ENCODE results near the gene CYB5R4.

CYB5R4 gene

GRCh38 chr6:83978997-83979396, 119.5 kb downstream of the CYB5R4 start:
- Histone ChIP-seq H3K36me3 (ENCODE audit: insufficient read depth, low read length) (no peaks in the 10 kb centered on the region), H3K4me1 (ENCODE audit: insufficient read depth, low read length) (peaks cover 10% of the 10 kb centered on the region), H3K9me3 (ENCODE audit: low read length) (no peaks in the 10 kb centered on the region), H2AFZ (ENCODE audit: low read depth, low read length) (no peak overlapping the region), H3K27me3 (ENCODE audit: insufficient read depth, low read length) (no peaks in the 10 kb centered on the region), H3K4me3 (ENCODE audit: low read length) (no peak overlapping the region)

GRCh38 chr6:83984411-83984810, 124.9 kb downstream of the CYB5R4 start:
- Histone ChIP-seq H2AFZ (ENCODE audit: low read depth, low read length) (no peak overlapping the region), H3K4me3 (ENCODE audit: low read length) (no peak overlapping the region), H3K9me3 (ENCODE audit: low read length) (no peaks in the 10 kb centered on the region), H3K4me1 (ENCODE audit: insufficient read depth, low read length) (no peaks in the 10 kb centered on the region), H3K36me3 (ENCODE audit: insufficient read depth, low read length) (no peaks in the 10 kb centered on the region), H3K27me3 (ENCODE audit: insufficient read depth, low read length) (no peaks in the 10 kb centered on the region)

GRCh38 chr6:83985308-83985713, 125.8 kb downstream of the CYB5R4 start:
- no peak overlapping the region for H2AFZ ChIP-seq (ENCODE audit: low read depth, low read length)
- H3K4me3 ChIP-seq (ENCODE audit: low read length), result no peak overlapping the region
- no peaks in the 10 kb centered on the region for H3K4me1 ChIP-seq (ENCODE audit: insufficient read depth, low read length)
- no peaks in the 10 kb centered on the region for H3K9me3 ChIP-seq (ENCODE audit: low read length)
- H3K27me3 ChIP-seq (ENCODE audit: insufficient read depth, low read length), result no peaks in the 10 kb centered on the region
- no peaks in the 10 kb centered on the region for H3K36me3 ChIP-seq (ENCODE audit: insufficient read depth, low read length)

- Histone ChIP-seq H3K4me3 (ENCODE audit: low read length) (no peak overlapping the region), H3K36me3 (ENCODE audit: insufficient read depth, low read length) (no peaks in the 10 kb centered on the region)
Observed at GRCh38 chr6:83985715-83986114, 126.2 kb downstream of the CYB5R4 start.

GRCh38 chr6:83998021-83998584, 138.6 kb downstream of the CYB5R4 start:
- Histone ChIP-seq H3K4me1 (ENCODE audit: insufficient read depth, low read length) (peaks cover 9% of the 10 kb centered on the region), H3K4me3 (ENCODE audit: low read length) (no peak overlapping the region)

More at GRCh38 chr6:83985715-83986114, 126.2 kb downstream of the CYB5R4 start:
- H3K27me3 ChIP-seq (ENCODE audit: insufficient read depth, low read length), result no peaks in the 10 kb centered on the region
- H3K4me1 ChIP-seq (ENCODE audit: insufficient read depth, low read length), result no peaks in the 10 kb centered on the region
- H3K9me3 ChIP-seq (ENCODE audit: low read length), result no peaks in the 10 kb centered on the region
- no peak overlapping the region for H2AFZ ChIP-seq (ENCODE audit: low read depth, low read length)

GRCh38 chr6:84001119-84001518, 141.6 kb downstream of the CYB5R4 start:
- H2AFZ ChIP-seq (ENCODE audit: low read depth, low read length), result no peak overlapping the region
- no peaks in the 10 kb centered on the region for H3K9me3 ChIP-seq (ENCODE audit: low read length)
- H3K36me3 ChIP-seq (ENCODE audit: insufficient read depth, low read length), result no peaks in the 10 kb centered on the region
- H3K4me3 ChIP-seq (ENCODE audit: low read length), result no peak overlapping the region
- H3K4me1 ChIP-seq (ENCODE audit: insufficient read depth, low read length), result peaks cover 19% of the 10 kb centered on the region
- H3K27me3 ChIP-seq (ENCODE audit: insufficient read depth, low read length), result no peaks in the 10 kb centered on the region

More at GRCh38 chr6:83998021-83998584, 138.6 kb downstream of the CYB5R4 start:
- Histone ChIP-seq H3K9me3 (ENCODE audit: low read length) (no peaks in the 10 kb centered on the region), H2AFZ (ENCODE audit: low read depth, low read length) (no peak overlapping the region), H3K36me3 (ENCODE audit: insufficient read depth, low read length) (no peaks in the 10 kb centered on the region), H3K27me3 (ENCODE audit: insufficient read depth, low read length) (no peaks in the 10 kb centered on the region)

- Histone ChIP-seq H3K36me3 (ENCODE audit: insufficient read depth, low read length) (no peaks in the 10 kb centered on the region), H3K27me3 (ENCODE audit: insufficient read depth, low read length) (no peaks in the 10 kb centered on the region), H3K4me3 (ENCODE audit: low read length) (no peak overlapping the region), H2AFZ (ENCODE audit: low read depth, low read length) (no peak overlapping the region), H3K4me1 (ENCODE audit: insufficient read depth, low read length) (peaks cover 19% of the 10 kb centered on the region), H3K9me3 (ENCODE audit: low read length) (no peaks in the 10 kb centered on the region)
Observed at GRCh38 chr6:84002226-84002625, 142.7 kb downstream of the CYB5R4 start.

GRCh38 chr6:84003131-84003530, 143.6 kb downstream of the CYB5R4 start:
- Histone ChIP-seq H3K27me3 (ENCODE audit: insufficient read depth, low read length) (no peaks in the 10 kb centered on the region), H3K9me3 (ENCODE audit: low read length) (no peaks in the 10 kb centered on the region), H3K36me3 (ENCODE audit: insufficient read depth, low read length) (no peaks in the 10 kb centered on the region), H2AFZ (ENCODE audit: low read depth, low read length) (peak overlapping the region; percentile 54), H3K4me3 (ENCODE audit: low read length) (no peak overlapping the region), H3K4me1 (ENCODE audit: insufficient read depth, low read length) (peaks cover 19% of the 10 kb centered on the region)

- no peaks in the 10 kb centered on the region for H3K36me3 ChIP-seq (ENCODE audit: insufficient read depth, low read length)
- peaks cover 19% of the 10 kb centered on the region for H3K4me1 ChIP-seq (ENCODE audit: insufficient read depth, low read length)
- H3K4me3 ChIP-seq (ENCODE audit: low read length), result no peak overlapping the region
- peak overlapping the region; percentile 54 for H2AFZ ChIP-seq (ENCODE audit: low read depth, low read length)
- H3K27me3 ChIP-seq (ENCODE audit: insufficient read depth, low read length), result no peaks in the 10 kb centered on the region
- H3K9me3 ChIP-seq (ENCODE audit: low read length), result no peaks in the 10 kb centered on the region
Observed at GRCh38 chr6:84003654-84004053, 144.2 kb downstream of the CYB5R4 start.

GRCh38 chr6:84007871-84008270, 148.4 kb downstream of the CYB5R4 start:
- Histone ChIP-seq H3K4me3 (ENCODE audit: low read length) (no peak overlapping the region), H3K27me3 (ENCODE audit: insufficient read depth, low read length) (no peaks in the 10 kb centered on the region), H3K9me3 (ENCODE audit: low read length) (no peaks in the 10 kb centered on the region), H2AFZ (ENCODE audit: low read depth, low read length) (no peak overlapping the region), H3K4me1 (ENCODE audit: insufficient read depth, low read length) (peaks cover 12% of the 10 kb centered on the region), H3K36me3 (ENCODE audit: insufficient read depth, low read length) (no peaks in the 10 kb centered on the region)

- no peaks in the 10 kb centered on the region for H3K4me1 ChIP-seq (ENCODE audit: insufficient read depth, low read length)
- no peak overlapping the region for H2AFZ ChIP-seq (ENCODE audit: low read depth, low read length)
- no peaks in the 10 kb centered on the region for H3K9me3 ChIP-seq (ENCODE audit: low read length)
- no peaks in the 10 kb centered on the region for H3K27me3 ChIP-seq (ENCODE audit: insufficient read depth, low read length)
- H3K36me3 ChIP-seq (ENCODE audit: insufficient read depth, low read length), result no peaks in the 10 kb centered on the region
- H3K4me3 ChIP-seq (ENCODE audit: low read length), result no peak overlapping the region
Observed at GRCh38 chr6:84013354-84013753, 153.9 kb downstream of the CYB5R4 start.

- H3K4me1 ChIP-seq (ENCODE audit: insufficient read depth, low read length), result no peaks in the 10 kb centered on the region
- no peak overlapping the region for H2AFZ ChIP-seq (ENCODE audit: low read depth, low read length)
- no peaks in the 10 kb centered on the region for H3K36me3 ChIP-seq (ENCODE audit: insufficient read depth, low read length)
- no peak overlapping the region for H3K4me3 ChIP-seq (ENCODE audit: low read length)
- H3K27me3 ChIP-seq (ENCODE audit: insufficient read depth, low read length), result no peaks in the 10 kb centered on the region
- no peaks in the 10 kb centered on the region for H3K9me3 ChIP-seq (ENCODE audit: low read length)
Observed at GRCh38 chr6:84013931-84014330, 154.4 kb downstream of the CYB5R4 start.

GRCh38 chr6:84016029-84016428, 156.5 kb downstream of the CYB5R4 start:
- H2AFZ ChIP-seq (ENCODE audit: low read depth, low read length), result no peak overlapping the region
- H3K27me3 ChIP-seq (ENCODE audit: insufficient read depth, low read length), result no peaks in the 10 kb centered on the region
- H3K36me3 ChIP-seq (ENCODE audit: insufficient read depth, low read length), result no peaks in the 10 kb centered on the region
- no peaks in the 10 kb centered on the region for H3K4me1 ChIP-seq (ENCODE audit: insufficient read depth, low read length)
- no peak overlapping the region for H3K4me3 ChIP-seq (ENCODE audit: low read length)
- H3K9me3 ChIP-seq (ENCODE audit: low read length), result no peaks in the 10 kb centered on the region

All from neuron (in vitro differentiated cells).